SH-SY5Y (cell line): ENCODE measurements around the gene PHLPP1.

Experiments
- GATA2 ChIP-seq: IDR thresholded peaks from 2 replicates; pipeline ENCODE4 v1.6.1; 2011; ENCODE audit warnings: mild to moderate bottlenecking, low read depth, low read length
- GATA3 ChIP-seq: IDR thresholded peaks from 2 replicates; pipeline ENCODE4 v1.6.1; 2011; ENCODE audit warnings: low read depth, mild to moderate bottlenecking, low read length, moderate library complexity

GRCh38 chr18:62862466-62862865 lies 147.1 kb downstream of the PHLPP1 start:
- TF ChIP-seq GATA3 (no peak), GATA2 (no peak)
